Neural cell (in vitro differentiated cells): ENCODE data around the gene RPL39L. TPM values are rescaled to one million over a fixed set of nuclear protein-coding genes. Genes with fewer than 3 reads are reported as not detected.

Source experiments
- H2AFZ ChIP-seq: fragments of 200-600, 300-800 bp; sonication (generic), shearing (Covaris generic); 2 replicates; pipeline ENCODE4 v1.6.0; 2014; ENCODE audit warnings: low read depth, mild to moderate bottlenecking, antibody characterized with exemption, low read length, moderate library complexity
- H3F3A ChIP-seq: fragments of 200-600 bp; shearing (Covaris generic); 2 replicates; pipeline ENCODE4 v1.6.1; 2016; ENCODE audit warnings: mild to moderate bottlenecking, moderate library complexity, mixed read lengths, antibody characterized with exemption, low read length; ENCODE audit not compliant: insufficient read depth, poor library complexity, severe bottlenecking
- H3K27ac ChIP-seq: fragments of 200-600, 300-800 bp; sonication (generic), shearing (Covaris generic); 2 replicates; pipeline ENCODE4 v1.5.1; 2014; ENCODE audit warnings: mild to moderate bottlenecking, low read length, moderate library complexity
- H3K27me3 ChIP-seq: fragments of 300-800, 200-600 bp; sonication (generic), shearing (Covaris generic); 2 replicates; pipeline ENCODE4 v1.6.0; 2014; ENCODE audit warnings: mild to moderate bottlenecking, low read depth, low read length, moderate library complexity; ENCODE audit not compliant: insufficient read depth
- H3K36me3 ChIP-seq: fragments of 300-800, 200-600 bp; sonication (generic), shearing (Covaris generic); 2 replicates; pipeline ENCODE4 v1.5.1; 2014; ENCODE audit warnings: mild to moderate bottlenecking, antibody characterized with exemption, low read length, moderate library complexity; ENCODE audit not compliant: insufficient read depth
- H3K4me2 ChIP-seq: fragments of 300-800, 200-600 bp; sonication (generic), shearing (Covaris generic); 2 replicates; pipeline ENCODE4 v1.6.0; 2014; ENCODE audit warnings: mild to moderate bottlenecking, low read length
- H3K4me3 ChIP-seq: fragments of 300-800, 200-600 bp; sonication (generic), shearing (Covaris generic); 2 replicates; pipeline ENCODE4 v1.5.1; 2014; ENCODE audit warnings: mild to moderate bottlenecking, low read length, moderate library complexity
- H3K79me2 ChIP-seq: fragments of 200-600 bp; shearing (Covaris generic); replicated peaks from 2 replicates; pipeline ENCODE4 v1.6.0; 2014; ENCODE audit warnings: mild to moderate bottlenecking, low read length, moderate library complexity; ENCODE audit not compliant: insufficient read depth
- H3K9ac ChIP-seq: fragments of 300-800, 200-600 bp; sonication (generic), shearing (Covaris generic); 2 replicates; pipeline ENCODE4 v1.6.1; 2016; ENCODE audit warnings: mild to moderate bottlenecking, low read length, mixed read lengths
- H3K9me2 ChIP-seq: fragments of 200-600 bp; shearing (Covaris generic); 2 replicates; pipeline ENCODE4 v1.6.1; 2016; ENCODE audit warnings: mild to moderate bottlenecking, low read length, mixed read lengths; ENCODE audit not compliant: insufficient read depth
- H3K9me3 ChIP-seq: fragments of 200-600, 300-800 bp; sonication (generic), shearing (Covaris generic); 2 replicates; pipeline ENCODE4 v1.6.1; 2016; ENCODE audit warnings: mild to moderate bottlenecking, mixed run types, low read length, moderate library complexity, mixed read lengths
- H4K20me1 ChIP-seq: fragments of 200-600 bp; shearing (Covaris generic); 2 replicates; pipeline ENCODE4 v1.6.1; 2016; ENCODE audit warnings: mild to moderate bottlenecking, mixed run types; ENCODE audit not compliant: insufficient read depth
- EZH2 ChIP-seq: fragments of 200-600, 300-800 bp; shearing (Covaris generic), sonication (generic); IDR thresholded peaks from 2 replicates; pipeline ENCODE4 v1.6.1; 2014; ENCODE audit warnings: antibody characterized with exemption, low read length, borderline replicate concordance, mild to moderate bottlenecking; ENCODE audit not compliant: insufficient read depth, poor library complexity, severe bottlenecking
- MXI1 ChIP-seq: fragments of 450-650 bp; conservative IDR thresholded peaks from 2 replicates; pipeline ENCODE4 v1.6.1; 2014; ENCODE audit warnings: antibody characterized with exemption, mild to moderate bottlenecking; ENCODE audit not compliant: poor library complexity, severe bottlenecking
- POLR2AphosphoS5 ChIP-seq: IDR thresholded peaks from 2 replicates; pipeline ENCODE4 v1.6.1; 2012
- RAD21 ChIP-seq: fragments of 450-650 bp; conservative IDR thresholded peaks from 2 replicates; pipeline ENCODE4 v1.6.1; 2014; ENCODE audit warnings: antibody characterized with exemption, mild to moderate bottlenecking, moderate library complexity
- SMC3 ChIP-seq: fragments of 450-650 bp; conservative IDR thresholded peaks from 2 replicates; pipeline ENCODE4 v1.6.1; 2014; ENCODE audit warnings: antibody characterized with exemption, mild to moderate bottlenecking, moderate library complexity; ENCODE audit not compliant: poor library complexity
- TAF1 ChIP-seq: IDR thresholded peaks from 2 replicates; pipeline ENCODE4 v1.6.1; 2012; ENCODE audit warnings: low read depth
- polyA plus RNA-seq: library from polyadenylated mRNA; depleted of rRNA; stranded (reverse); fragments of >200 nt; gene quantifications from 2 replicates; pipeline ENCODE4 v1.2.3, GENCODE V29; 2014
- TF ChIP-seq, protein P1 (sequence below): fragments of 450-650 bp; IDR thresholded peaks from 2 replicates; pipeline ENCODE4 v1.5.1; 2014; ENCODE audit warnings: antibody characterized with exemption, mild to moderate bottlenecking, moderate library complexity; ENCODE audit not compliant: poor library complexity, severe bottlenecking
- TF ChIP-seq, protein P2 (sequence below): IDR thresholded peaks from 2 replicates; pipeline ENCODE4 v1.6.1; 2012; ENCODE audit warnings: borderline replicate concordance

Gene RPL39L
- polyA plus RNA-seq, 1 donor from 2014 or later: 19.9 TPM

DNA sequence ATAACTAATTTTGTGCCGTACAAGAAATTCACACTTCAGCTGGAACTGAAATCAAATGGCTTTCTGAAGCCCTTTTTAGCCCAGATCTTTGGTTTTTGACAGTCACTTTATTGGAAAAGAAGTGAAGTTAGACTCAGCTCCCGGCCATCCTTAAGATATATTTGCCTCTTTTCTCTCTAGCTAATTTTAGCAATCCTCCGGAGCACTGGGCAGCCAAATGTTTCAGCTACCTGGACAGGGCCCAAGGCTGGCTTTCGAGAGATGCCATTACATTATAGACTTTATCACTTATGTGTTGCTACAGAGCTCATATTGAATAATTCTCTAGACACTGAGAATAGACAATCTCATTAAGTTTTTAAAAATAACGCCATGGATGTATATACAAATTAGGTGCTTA is 28.5 kb upstream of the RPL39L start:
- no peak overlapping the region for H3K4me3 ChIP-seq
- no peak overlapping the region for H3K9ac ChIP-seq
- no peaks in the 10 kb centered on the region for H3K27me3 ChIP-seq
- H3K27ac ChIP-seq: no peak overlapping the region
- no peaks in the 10 kb centered on the region for H3K36me3 ChIP-seq
- no peaks in the 10 kb centered on the region for H4K20me1 ChIP-seq
- no peak overlapping the region for H3K4me2 ChIP-seq
- TF ChIP-seq, protein P1, sequence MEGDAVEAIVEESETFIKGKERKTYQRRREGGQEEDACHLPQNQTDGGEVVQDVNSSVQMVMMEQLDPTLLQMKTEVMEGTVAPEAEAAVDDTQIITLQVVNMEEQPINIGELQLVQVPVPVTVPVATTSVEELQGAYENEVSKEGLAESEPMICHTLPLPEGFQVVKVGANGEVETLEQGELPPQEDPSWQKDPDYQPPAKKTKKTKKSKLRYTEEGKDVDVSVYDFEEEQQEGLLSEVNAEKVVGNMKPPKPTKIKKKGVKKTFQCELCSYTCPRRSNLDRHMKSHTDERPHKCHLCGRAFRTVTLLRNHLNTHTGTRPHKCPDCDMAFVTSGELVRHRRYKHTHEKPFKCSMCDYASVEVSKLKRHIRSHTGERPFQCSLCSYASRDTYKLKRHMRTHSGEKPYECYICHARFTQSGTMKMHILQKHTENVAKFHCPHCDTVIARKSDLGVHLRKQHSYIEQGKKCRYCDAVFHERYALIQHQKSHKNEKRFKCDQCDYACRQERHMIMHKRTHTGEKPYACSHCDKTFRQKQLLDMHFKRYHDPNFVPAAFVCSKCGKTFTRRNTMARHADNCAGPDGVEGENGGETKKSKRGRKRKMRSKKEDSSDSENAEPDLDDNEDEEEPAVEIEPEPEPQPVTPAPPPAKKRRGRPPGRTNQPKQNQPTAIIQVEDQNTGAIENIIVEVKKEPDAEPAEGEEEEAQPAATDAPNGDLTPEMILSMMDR: no peak
- no peak for TF ChIP-seq TAF1
- TF ChIP-seq, protein P2, sequence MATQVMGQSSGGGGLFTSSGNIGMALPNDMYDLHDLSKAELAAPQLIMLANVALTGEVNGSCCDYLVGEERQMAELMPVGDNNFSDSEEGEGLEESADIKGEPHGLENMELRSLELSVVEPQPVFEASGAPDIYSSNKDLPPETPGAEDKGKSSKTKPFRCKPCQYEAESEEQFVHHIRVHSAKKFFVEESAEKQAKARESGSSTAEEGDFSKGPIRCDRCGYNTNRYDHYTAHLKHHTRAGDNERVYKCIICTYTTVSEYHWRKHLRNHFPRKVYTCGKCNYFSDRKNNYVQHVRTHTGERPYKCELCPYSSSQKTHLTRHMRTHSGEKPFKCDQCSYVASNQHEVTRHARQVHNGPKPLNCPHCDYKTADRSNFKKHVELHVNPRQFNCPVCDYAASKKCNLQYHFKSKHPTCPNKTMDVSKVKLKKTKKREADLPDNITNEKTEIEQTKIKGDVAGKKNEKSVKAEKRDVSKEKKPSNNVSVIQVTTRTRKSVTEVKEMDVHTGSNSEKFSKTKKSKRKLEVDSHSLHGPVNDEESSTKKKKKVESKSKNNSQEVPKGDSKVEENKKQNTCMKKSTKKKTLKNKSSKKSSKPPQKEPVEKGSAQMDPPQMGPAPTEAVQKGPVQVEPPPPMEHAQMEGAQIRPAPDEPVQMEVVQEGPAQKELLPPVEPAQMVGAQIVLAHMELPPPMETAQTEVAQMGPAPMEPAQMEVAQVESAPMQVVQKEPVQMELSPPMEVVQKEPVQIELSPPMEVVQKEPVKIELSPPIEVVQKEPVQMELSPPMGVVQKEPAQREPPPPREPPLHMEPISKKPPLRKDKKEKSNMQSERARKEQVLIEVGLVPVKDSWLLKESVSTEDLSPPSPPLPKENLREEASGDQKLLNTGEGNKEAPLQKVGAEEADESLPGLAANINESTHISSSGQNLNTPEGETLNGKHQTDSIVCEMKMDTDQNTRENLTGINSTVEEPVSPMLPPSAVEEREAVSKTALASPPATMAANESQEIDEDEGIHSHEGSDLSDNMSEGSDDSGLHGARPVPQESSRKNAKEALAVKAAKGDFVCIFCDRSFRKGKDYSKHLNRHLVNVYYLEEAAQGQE: no peak
- no peak for TF ChIP-seq POLR2AphosphoS5
- no peaks in the 10 kb centered on the region for H3K9me2 ChIP-seq
- H3F3A ChIP-seq: peaks cover 3% of the 10 kb centered on the region
- H3K79me2 ChIP-seq: no peaks in the 10 kb centered on the region
- H3K9me3 ChIP-seq: no peaks in the 10 kb centered on the region
- no peak overlapping the region for H2AFZ ChIP-seq

DNA sequence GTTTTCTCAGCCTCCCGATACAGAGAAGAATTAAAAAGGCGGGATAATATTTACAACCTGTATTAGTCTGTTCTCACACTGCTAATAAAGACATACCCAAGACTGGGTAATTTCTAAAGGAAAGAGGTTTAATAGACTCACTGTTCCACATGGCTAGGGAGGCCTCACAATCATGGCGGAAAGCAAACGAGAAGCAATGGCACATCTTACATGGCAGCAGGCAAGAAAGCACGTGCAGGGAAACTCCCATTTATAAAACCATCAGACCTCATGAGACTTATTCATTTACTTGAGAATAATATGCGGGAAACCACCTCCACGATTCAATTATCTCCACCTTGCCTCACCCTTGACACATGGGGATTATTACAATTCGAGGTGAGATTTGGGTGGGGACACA is 27.5 kb upstream of the RPL39L start:
- no peaks in the 10 kb centered on the region for H3K79me2 ChIP-seq
- H3K4me3 ChIP-seq: no peak overlapping the region
- no peaks in the 10 kb centered on the region for H3K27me3 ChIP-seq
- H3K9ac ChIP-seq: no peak overlapping the region
- H4K20me1 ChIP-seq: no peaks in the 10 kb centered on the region
- H3K27ac ChIP-seq: no peak overlapping the region
- no peaks in the 10 kb centered on the region for H3K9me2 ChIP-seq
- no peak overlapping the region for H2AFZ ChIP-seq
- peaks cover 3% of the 10 kb centered on the region for H3F3A ChIP-seq
- H3K36me3 ChIP-seq: no peaks in the 10 kb centered on the region
- no peaks in the 10 kb centered on the region for H3K9me3 ChIP-seq
- TF ChIP-seq, protein P1: no peak
- H3K4me2 ChIP-seq: no peak overlapping the region

DNA sequence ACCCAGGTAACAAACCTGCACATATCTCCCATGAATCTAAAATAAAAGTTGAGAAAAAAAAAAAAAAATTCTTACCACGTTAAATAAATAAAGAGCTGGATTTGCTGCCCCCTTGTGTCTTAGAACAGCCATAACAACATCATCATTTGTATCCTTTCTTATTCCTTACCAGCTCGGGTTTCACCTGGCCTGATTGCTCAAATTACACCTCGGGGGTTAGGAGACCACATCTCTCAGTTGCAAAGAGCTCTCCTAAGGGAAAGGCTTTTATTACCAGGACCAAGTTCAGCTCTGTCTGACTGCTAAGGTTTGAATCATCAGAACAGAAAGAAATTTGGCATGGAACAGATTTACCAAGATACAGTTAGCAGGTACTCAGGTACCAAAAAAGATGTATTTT is 25.8 kb upstream of the RPL39L start:
- H3F3A ChIP-seq: peaks cover 3% of the 10 kb centered on the region
- no peaks in the 10 kb centered on the region for H3K9me2 ChIP-seq
- H3K27me3 ChIP-seq: no peaks in the 10 kb centered on the region
- H3K4me3 ChIP-seq: no peak overlapping the region
- no peak overlapping the region for H2AFZ ChIP-seq
- TF ChIP-seq, protein P1: peak; percentile 83
- no peak for TF ChIP-seq EZH2
- peak; percentile 79 for TF ChIP-seq RAD21
- TF ChIP-seq SMC3: peak; percentile 87
- TF ChIP-seq MXI1: no peak
- TF ChIP-seq, protein P2: no peak
- no peak for TF ChIP-seq TAF1
- H4K20me1 ChIP-seq: no peaks in the 10 kb centered on the region
- H3K27ac ChIP-seq: no peak overlapping the region
- no peaks in the 10 kb centered on the region for H3K79me2 ChIP-seq
- H3K4me2 ChIP-seq: no peak overlapping the region
- no peak overlapping the region for H3K9ac ChIP-seq
- H3K9me3 ChIP-seq: no peaks in the 10 kb centered on the region
- no peaks in the 10 kb centered on the region for H3K36me3 ChIP-seq
